B cell (primary cell): Measurements from ENCODE around the gene SUMF2. TPM values are rescaled to one million over a fixed set of nuclear protein-coding genes. Genes with fewer than 3 reads are reported as not detected.

Experiments
- ATAC-seq: fragments of 200-7000 bp; cut with Tn5 transposase; one replicate; pipeline ENCODE4 v1.10.0; 2021; ENCODE audit warnings: low read depth, mild to moderate bottlenecking, moderate number of reproducible peaks, moderate library complexity
- CTCF ChIA-PET: fragments of 350-600 bp; sonication (Branson Sonifier 250); formaldehyde crosslinking; loops from one replicate; lab custom pipeline; 2021; ENCODE audit warnings: antibody characterized with exemption, inconsistent platforms; lab: Charles Lee
- POLR2A ChIA-PET: fragments of 350-600 bp; sonication (Branson Sonifier 250); formaldehyde crosslinking; loops from one replicate; lab custom pipeline; 2021; ENCODE audit warnings: antibody characterized with exemption; lab: Charles Lee
- DNase-seq: peaks from one replicate; pipeline ENCODE4 v3.0.0; 2013
- H2AFZ ChIP-seq: 2 replicates; pipeline ENCODE4 v1.6.1; 2012; ENCODE audit warnings: mild to moderate bottlenecking, low read depth, low read length; ENCODE audit not compliant: insufficient read depth, poor library complexity, severe bottlenecking
- H3K27ac ChIP-seq, 2 donors: 1 replicate in 1 of 2; 2 replicates in 1 of 2; pipeline ENCODE4 v1.5.1; 2012 to 2013; ENCODE audit warnings: low read length in 2 of 2, mild to moderate bottlenecking in 2 of 2, moderate library complexity in 1 of 2
- H3K27me3 ChIP-seq, 4 experiments: fragments of 200-600 bp in 1 of 4; sonication (generic) in 1 of 4; replicated peaks in 1 of 4; 1 replicate in 2 of 4; 2 replicates in 2 of 4; pipeline versions ENCODE4 v1.6.1 to v1.7.0; 2013 to 2016; ENCODE audit warnings: low read length in 3 of 4, mild to moderate bottlenecking in 2 of 4, mixed read lengths in 1 of 4, moderate library complexity in 1 of 4; ENCODE audit not compliant: insufficient read depth in 4 of 4, control insufficient read depth in 3 of 4; ENCODE audit errors: control extremely low read depth in 1 of 4
- H3K36me3 ChIP-seq, 2 experiments: replicated peaks in 1 of 2; 1 replicate in 1 of 2; 2 replicates in 1 of 2; pipeline versions ENCODE4 v1.6.1 to v1.7.1; 2013; ENCODE audit warnings: low read length in 1 of 2; ENCODE audit not compliant: insufficient read depth in 2 of 2, control insufficient read depth in 1 of 2; ENCODE audit errors: control extremely low read depth in 1 of 2, extremely low read depth in 1 of 2
- H3K4me1 ChIP-seq, 2 donors: fragments of 200-600 bp in 1 of 2; sonication (generic) in 1 of 2; 1 replicate in 1 of 2; 2 replicates in 1 of 2; pipeline versions ENCODE4 v1.5.1 to v1.6.1; 2013 to 2017; ENCODE audit warnings: low read length in 2 of 2; ENCODE audit not compliant: control insufficient read depth in 2 of 2, insufficient read depth in 2 of 2
- H3K4me2 ChIP-seq: replicated peaks from 2 replicates; pipeline ENCODE3; 2012; ENCODE audit warnings: mild to moderate bottlenecking, low read depth, low read length; ENCODE audit not compliant: poor library complexity, severe bottlenecking
- H3K4me3 ChIP-seq, 5 experiments: fragments of 200-600 bp in 1 of 5; sonication (generic) in 1 of 5; 1 replicate in 3 of 5; 2 replicates in 2 of 5; pipeline versions ENCODE4 v1.5.1 to v1.7.0; 2011 to 2016; ENCODE audit warnings: low read length in 4 of 5, mild to moderate bottlenecking in 4 of 5, low read depth in 2 of 5, control low read depth in 1 of 5, moderate library complexity in 1 of 5; ENCODE audit not compliant: insufficient read depth in 1 of 5; ENCODE audit errors: control extremely low read depth in 1 of 5, extremely low read depth in 1 of 5
- H3K79me2 ChIP-seq: fragments of 200-600 bp; sonication (generic); one replicate; pipeline ENCODE4 v1.6.0; 2016; ENCODE audit warnings: low read length; ENCODE audit not compliant: control insufficient read depth, insufficient read depth
- H3K9ac ChIP-seq: fragments of 200-600 bp; sonication (generic); 2 replicates; pipeline ENCODE4 v1.6.1; 2017; ENCODE audit warnings: mild to moderate bottlenecking, low read length, moderate library complexity
- H3K9me3 ChIP-seq, 3 donors: one replicate each; pipeline versions ENCODE4 v1.6.1 to v1.7.1; 2013; ENCODE audit warnings: low read length in 2 of 3; ENCODE audit not compliant: control insufficient read depth in 2 of 3, insufficient read depth in 1 of 3; ENCODE audit errors: control extremely low read depth in 1 of 3
- H4K20me1 ChIP-seq: 2 replicates; pipeline ENCODE4 v1.6.0; 2012; ENCODE audit warnings: mild to moderate bottlenecking, low read length; ENCODE audit not compliant: insufficient read depth, control insufficient read depth, poor library complexity, severe bottlenecking
- H3K27ac Mint-ChIP-seq: one replicate; pipeline ENCODE4 v1.8.0; 2021; ENCODE audit warnings: mixed read lengths
- H3K27me3 Mint-ChIP-seq: one replicate; pipeline ENCODE4 v1.8.0; 2021; ENCODE audit warnings: mixed read lengths
- H3K4me1 Mint-ChIP-seq: one replicate; pipeline ENCODE4 v1.8.0; 2021; ENCODE audit warnings: mixed read lengths
- H3K4me3 Mint-ChIP-seq: one replicate; pipeline ENCODE4 v1.8.0; 2021; ENCODE audit warnings: mixed read lengths
- H3K9me3 Mint-ChIP-seq: one replicate; pipeline ENCODE4 v1.8.0; 2022; ENCODE audit warnings: mixed read lengths; ENCODE audit not compliant: insufficient read depth
- CTCF ChIP-seq: fragments of 200-600 bp; IDR thresholded peaks from one replicate; pipeline ENCODE4 v1.8.0; 2022; ENCODE audit warnings: antibody characterized with exemption, mild to moderate bottlenecking
- EZH2 ChIP-seq: IDR thresholded peaks from 2 replicates; pipeline ENCODE4 v1.6.1; 2012; ENCODE audit warnings: borderline replicate concordance, low read depth, mild to moderate bottlenecking, moderate library complexity, low read length; ENCODE audit not compliant: insufficient read depth, poor library complexity, severe bottlenecking
- WGBS: methylation state at CpG from one replicate; pipeline ENCODE4 v1.1.5; 2013; ENCODE audit warnings: missing lambda C conversion rate; ENCODE audit not compliant: insufficient coverage; 5-methylcytosine and 5-hydroxymethylcytosine counted together
- intact Hi-C: fragments of 100-400 bp; cut with micrococcal nuclease; formaldehyde crosslinking; loops from one replicate; pipeline ENCODE4 v1.10.0; 2022
- polyA plus RNA-seq: library from polyadenylated mRNA; depleted of rRNA; stranded (reverse); fragments of >200 nt; gene quantifications from 2 replicates; pipeline ENCODE4 v1.2.3, GENCODE V29; 2012
- small RNA-seq: library from RNA; depleted of rRNA; stranded (forward); fragments of <200 nt; gene quantifications from one replicate; pipeline ENCODE3, GENCODE V24; 2012; ENCODE audit warnings: low replicate concordance, low read depth; ENCODE audit not compliant: insufficient read length
- total RNA-seq, 2 donors: library from RNA; stranded (reverse); fragments of 120-200 nt in 1 of 2; gene quantifications; 1 replicate in 1 of 2; 2 replicates in 1 of 2; pipeline versions ENCODE4 v1.2.3 to v1.2.4, GENCODE V29; 2013 to 2022

The SUMF2 gene
- total and polyA plus RNA-seq, 2 donors (not counting 1 experiment from before 2014, with no cell fraction given) = 101 to 115 TPM

- H4K20me1 ChIP-seq = no peaks in the 10 kb centered on the region
- intact Hi-C loops = no loop called here
- Mint-ChIP-seq H3K4me1 (no peaks in the 10 kb centered on the region), H3K4me3 (no peak overlapping the region), H3K27ac (no peak overlapping the region), H3K27me3 (peaks cover 4% of the 10 kb centered on the region), H3K9me3 (no peaks in the 10 kb centered on the region)
- no peaks in the 10 kb centered on the region for H3K36me3 ChIP-seq
- no peaks in the 10 kb centered on the region for H3K27me3 ChIP-seq
- no peak overlapping the region for H3K27ac ChIP-seq
- WGBS = 84% methylated on average over 4 of the region's 7 CpGs
- no peak overlapping the region for H2AFZ ChIP-seq
- H3K79me2 ChIP-seq = no peaks in the 10 kb centered on the region
- ChIA-PET CTCF (no interaction called here), POLR2A (no interaction called here)
- no peak overlapping the region for H3K4me2 ChIP-seq
- no peaks in the 10 kb centered on the region for H3K4me1 ChIP-seq
- no peak overlapping the region for H3K9ac ChIP-seq
- no peak overlapping the region for H3K4me3 ChIP-seq
- no peaks in the 10 kb centered on the region for H3K9me3 ChIP-seq
- DNase-seq (no peak), ATAC-seq (no peak)
- TF ChIP-seq CTCF = no peak
- TF ChIP-seq EZH2 = no peak
Measured at GRCh38 chr7:56127241-56127975, 63.3 kb downstream of the SUMF2 start.

Small RNAs within 50 kb of the gene (small RNA-seq; reads per million reads assigned to genes)
- gene SNORA15 (not detected), gene SNORA22B (not detected)

Other genes starting within 250 kb of the SUMF2 start
- gene SEPTIN14, start 201.5 kb upstream of the SUMF2 start, total RNA-seq = not detected in 2 replicates
- gene SEPTIN14, start 201.5 kb upstream of the SUMF2 start, polyA plus RNA-seq = not detected in 2 replicates
- gene ZNF713, start 176.8 kb upstream of the SUMF2 start, total RNA-seq = 4.3 and 4.8 TPM in 2 replicates
- 0.88 and 1.2 TPM in 2 replicates for gene ZNF713, start 176.8 kb upstream of the SUMF2 start, polyA plus RNA-seq
- 10.3 and 13.0 TPM in 2 replicates for gene MRPS17, start 112.4 kb upstream of the SUMF2 start, total RNA-seq
- 4.2 and 5.1 TPM in 2 replicates for gene MRPS17, start 112.4 kb upstream of the SUMF2 start, polyA plus RNA-seq
- 40.4 and 42.6 TPM in 2 replicates for gene NIPSNAP2, start 99.7 kb upstream of the SUMF2 start, total RNA-seq
- 19.6 and 22.0 TPM in 2 replicates for gene NIPSNAP2, start 99.7 kb upstream of the SUMF2 start, polyA plus RNA-seq
- gene PSPH, start 12.8 kb upstream of the SUMF2 start, total RNA-seq = 4.1 and 6.2 TPM in 2 replicates
- 1.9 and 2.0 TPM in 2 replicates for gene PSPH, start 12.8 kb upstream of the SUMF2 start, polyA plus RNA-seq
- gene CCT6A, start 12.5 kb upstream of the SUMF2 start, total RNA-seq = 71.3 and 79.0 TPM in 2 replicates
- gene CCT6A, start 12.5 kb upstream of the SUMF2 start, polyA plus RNA-seq = 40.3 and 55.3 TPM in 2 replicates
- 3.3 and 4.0 TPM in 2 replicates for gene PHKG1, start 28.7 kb downstream of the SUMF2 start, total RNA-seq
- gene PHKG1, start 28.7 kb downstream of the SUMF2 start, polyA plus RNA-seq = 1.9 and 2.1 TPM in 2 replicates
- 166 and 168 TPM in 2 replicates for gene CHCHD2, start 42.2 kb downstream of the SUMF2 start, total RNA-seq
- 246 and 286 TPM in 2 replicates for gene CHCHD2, start 42.2 kb downstream of the SUMF2 start, polyA plus RNA-seq
- not detected in 2 replicates for gene NUPR2, start 52.1 kb downstream of the SUMF2 start, total RNA-seq
- not detected in 2 replicates for gene NUPR2, start 52.1 kb downstream of the SUMF2 start, polyA plus RNA-seq